Transverse colon (tissue), 4 donors: ENCODE data around the gene RER1.

ENCODE experiments used
- EP300 ChIP-seq: sonication (generic); formaldehyde crosslinking; IDR thresholded peaks from one replicate; pipeline ENCODE4 v1.6.1; 2017; ENCODE audit warnings: antibody characterized with exemption, low read depth
- POLR2A ChIP-seq: fragments of 450-650 bp; IDR thresholded peaks from one replicate; pipeline ENCODE4 v1.6.1; 2016; ENCODE audit warnings: antibody characterized with exemption, mild to moderate bottlenecking, moderate library complexity
- POLR2AphosphoS5 ChIP-seq, 3 donors: sonication (generic); formaldehyde crosslinking; IDR thresholded peaks; one replicate each; pipeline ENCODE4 v1.6.1; 2016; ENCODE audit warnings: antibody characterized with exemption in 3 of 3
- TF ChIP-seq, protein P1 (sequence below), 5 experiments: fragments of 200-600 bp in 3 of 5; fragments of 450-650 bp in 2 of 5; sonication (generic) in 3 of 5; IDR thresholded peaks; 1 replicate in 2 of 5; 2 replicates in 3 of 5; pipeline ENCODE4 v1.5.1; 2016 to 2017; ENCODE audit warnings: antibody characterized with exemption in 5 of 5, inconsistent platforms in 3 of 5, mild to moderate bottlenecking in 2 of 5, moderate library complexity in 1 of 5

DNA sequence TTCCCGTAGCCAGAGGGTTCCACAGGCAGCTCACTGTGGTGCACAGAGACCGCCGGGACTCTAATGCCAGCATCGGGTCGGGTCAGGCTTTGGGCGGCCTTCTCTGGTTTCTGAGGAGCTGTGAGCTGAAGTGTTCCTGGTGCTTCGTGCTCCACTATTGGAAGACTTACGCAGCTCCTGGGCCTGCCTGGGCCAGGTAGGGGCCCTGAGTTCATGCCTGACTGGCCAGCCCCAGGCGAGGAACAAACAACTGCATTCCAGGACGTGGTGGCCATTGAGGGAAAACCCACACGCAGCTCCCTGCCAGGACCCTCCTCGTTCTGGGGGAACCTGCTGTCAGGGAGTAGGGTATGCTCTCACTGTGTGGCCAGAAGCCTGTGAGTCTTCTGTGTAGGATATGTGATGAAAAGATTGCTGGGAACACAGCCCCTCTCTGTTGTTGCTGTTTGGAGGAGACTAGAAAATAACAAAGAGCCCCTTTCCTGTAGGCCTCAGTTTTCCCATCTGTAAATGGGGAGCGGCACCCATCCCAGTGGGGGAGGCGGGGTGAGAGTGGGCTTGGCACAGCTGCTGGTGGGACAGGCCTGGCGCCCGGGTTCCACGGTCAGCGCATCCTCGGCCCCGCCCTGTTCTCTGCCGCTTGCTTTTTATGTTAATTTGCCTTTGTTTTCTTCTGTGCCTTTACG is 8.4 kb downstream of the RER1 start:
- TF ChIP-seq, protein P1, sequence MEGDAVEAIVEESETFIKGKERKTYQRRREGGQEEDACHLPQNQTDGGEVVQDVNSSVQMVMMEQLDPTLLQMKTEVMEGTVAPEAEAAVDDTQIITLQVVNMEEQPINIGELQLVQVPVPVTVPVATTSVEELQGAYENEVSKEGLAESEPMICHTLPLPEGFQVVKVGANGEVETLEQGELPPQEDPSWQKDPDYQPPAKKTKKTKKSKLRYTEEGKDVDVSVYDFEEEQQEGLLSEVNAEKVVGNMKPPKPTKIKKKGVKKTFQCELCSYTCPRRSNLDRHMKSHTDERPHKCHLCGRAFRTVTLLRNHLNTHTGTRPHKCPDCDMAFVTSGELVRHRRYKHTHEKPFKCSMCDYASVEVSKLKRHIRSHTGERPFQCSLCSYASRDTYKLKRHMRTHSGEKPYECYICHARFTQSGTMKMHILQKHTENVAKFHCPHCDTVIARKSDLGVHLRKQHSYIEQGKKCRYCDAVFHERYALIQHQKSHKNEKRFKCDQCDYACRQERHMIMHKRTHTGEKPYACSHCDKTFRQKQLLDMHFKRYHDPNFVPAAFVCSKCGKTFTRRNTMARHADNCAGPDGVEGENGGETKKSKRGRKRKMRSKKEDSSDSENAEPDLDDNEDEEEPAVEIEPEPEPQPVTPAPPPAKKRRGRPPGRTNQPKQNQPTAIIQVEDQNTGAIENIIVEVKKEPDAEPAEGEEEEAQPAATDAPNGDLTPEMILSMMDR (IDR thresholded peaks at IDR 0.05) = no peak
- TF ChIP-seq POLR2A = no peak
- no peak for TF ChIP-seq POLR2AphosphoS5 (IDR thresholded peaks at IDR 0.05)
- no peak for TF ChIP-seq EP300
